Tibial artery (tissue), 4 donors: ENCODE measurements around the gene CDCA4.

Source experiments
- DNase-seq, 2 donors: peaks; one replicate each; pipeline ENCODE4 v3.0.0-alpha.2; 2019
- H3K27ac ChIP-seq, 2 donors: fragments of 200-600 bp; sonication (generic) in 1 of 2; 1 replicate in 1 of 2; 2 replicates in 1 of 2; pipeline ENCODE4 v1.5.1; 2018 to 2019; ENCODE audit warnings: mild to moderate bottlenecking in 1 of 2
- H3K27me3 ChIP-seq, 2 donors: fragments of 200-600 bp; sonication (generic) in 1 of 2; one replicate each; pipeline versions ENCODE4 v1.5.1 to v1.6.0; 2016 to 2019
- H3K36me3 ChIP-seq, 3 donors: fragments of 200-600 bp; sonication (generic) in 2 of 3; one replicate each; pipeline ENCODE4 v1.5.1; 2016 to 2019; ENCODE audit warnings: mild to moderate bottlenecking in 2 of 3
- H3K4me1 ChIP-seq, 4 donors: fragments of 200-600 bp; sonication (generic) in 2 of 4; 1 replicate in 3 of 4; 2 replicates in 1 of 4; pipeline ENCODE4 v1.5.1; 2016 to 2019
- H3K4me3 ChIP-seq, 2 donors: fragments of 200-600 bp; sonication (generic) in 1 of 2; 1 replicate in 1 of 2; 2 replicates in 1 of 2; pipeline ENCODE4 v1.5.1; 2018 to 2019; ENCODE audit warnings: mild to moderate bottlenecking in 2 of 2
- H3K9me3 ChIP-seq, 3 donors: fragments of 200-600 bp; sonication (generic) in 1 of 3; one replicate each; pipeline ENCODE4 v1.5.1; 2016 to 2019
- intact Hi-C: fragments of 100-400 bp; cut with DNase I; formaldehyde crosslinking; loops from one replicate; pipeline ENCODE4 v1.15.0; 2023; ENCODE audit warnings: low total_unique reads
- TF ChIP-seq, protein P1 (sequence below), 2 experiments: fragments of 200-600 bp in 1 of 2; fragments of 450-650 bp in 1 of 2; IDR thresholded peaks; one replicate each; pipeline ENCODE4 v1.5.1; 2017 to 2019; ENCODE audit warnings: antibody characterized with exemption in 2 of 2, mild to moderate bottlenecking in 1 of 2, moderate library complexity in 1 of 2

CDCA4 gene

DNA sequence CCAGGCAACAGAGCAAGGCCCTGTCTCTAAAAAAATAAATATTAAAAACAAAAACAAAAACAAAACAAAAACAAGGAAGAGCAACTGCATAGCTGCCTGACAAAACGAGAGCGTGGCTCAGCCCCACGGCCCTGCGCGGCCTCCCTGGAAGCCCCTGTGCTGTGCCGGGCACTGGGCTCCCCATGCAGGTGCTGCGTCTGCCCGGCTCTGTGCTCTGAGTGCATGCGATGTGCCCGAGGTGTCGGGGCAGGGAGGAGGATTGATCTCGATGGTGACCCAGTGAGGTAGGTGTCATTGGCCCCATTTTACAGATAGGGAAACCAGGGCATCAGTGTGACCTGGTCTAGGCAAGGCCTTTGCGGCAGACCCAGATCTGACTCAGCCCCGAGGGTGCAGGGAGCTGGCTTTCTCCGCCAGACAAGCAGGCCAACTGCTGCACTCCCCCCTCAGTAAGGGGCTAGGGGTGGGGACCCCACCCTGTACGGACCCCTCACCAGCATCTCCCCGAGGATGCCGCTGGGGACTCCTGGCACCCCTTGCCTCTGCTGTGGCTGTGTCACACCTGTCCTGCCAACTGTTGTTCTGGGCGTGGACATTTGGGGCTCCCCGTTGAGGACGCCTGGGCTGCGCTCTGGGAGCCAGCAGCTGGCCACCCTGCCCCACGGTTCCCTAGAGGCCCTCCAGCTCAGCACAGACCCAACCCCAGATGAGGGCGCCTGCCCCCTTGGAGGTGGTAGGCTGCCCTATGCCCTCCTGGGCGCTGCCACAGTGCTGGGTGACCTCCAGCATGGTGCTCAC lies 29.1 kb upstream of the CDCA4 start:
- H3K4me1 ChIP-seq = no peaks in the 10 kb centered on the region

GRCh38 chr14:105047283-105048016 lies 26.6 kb upstream of the CDCA4 start:
- H3K27ac ChIP-seq = no peak overlapping the region
- no peaks in the 10 kb centered on the region for H3K9me3 ChIP-seq
- H3K4me3 ChIP-seq = no peak overlapping the region
- H3K36me3 ChIP-seq = no peaks in the 10 kb centered on the region
- peak in 1 of 2 donors; percentile 19 for DNase-seq
- peaks cover 0 to 32% of the 10 kb centered on the region in 2 donors for H3K27me3 ChIP-seq
- intact Hi-C loops = loop anchor here (2.0 kb wide), 1 partner anchor 151 kb away; no protein-coding TSS in a partner anchor
- TF ChIP-seq, protein P1, sequence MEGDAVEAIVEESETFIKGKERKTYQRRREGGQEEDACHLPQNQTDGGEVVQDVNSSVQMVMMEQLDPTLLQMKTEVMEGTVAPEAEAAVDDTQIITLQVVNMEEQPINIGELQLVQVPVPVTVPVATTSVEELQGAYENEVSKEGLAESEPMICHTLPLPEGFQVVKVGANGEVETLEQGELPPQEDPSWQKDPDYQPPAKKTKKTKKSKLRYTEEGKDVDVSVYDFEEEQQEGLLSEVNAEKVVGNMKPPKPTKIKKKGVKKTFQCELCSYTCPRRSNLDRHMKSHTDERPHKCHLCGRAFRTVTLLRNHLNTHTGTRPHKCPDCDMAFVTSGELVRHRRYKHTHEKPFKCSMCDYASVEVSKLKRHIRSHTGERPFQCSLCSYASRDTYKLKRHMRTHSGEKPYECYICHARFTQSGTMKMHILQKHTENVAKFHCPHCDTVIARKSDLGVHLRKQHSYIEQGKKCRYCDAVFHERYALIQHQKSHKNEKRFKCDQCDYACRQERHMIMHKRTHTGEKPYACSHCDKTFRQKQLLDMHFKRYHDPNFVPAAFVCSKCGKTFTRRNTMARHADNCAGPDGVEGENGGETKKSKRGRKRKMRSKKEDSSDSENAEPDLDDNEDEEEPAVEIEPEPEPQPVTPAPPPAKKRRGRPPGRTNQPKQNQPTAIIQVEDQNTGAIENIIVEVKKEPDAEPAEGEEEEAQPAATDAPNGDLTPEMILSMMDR (IDR thresholded peaks at IDR 0.05) = no peak
- no peaks in the 10 kb centered on the region for H3K4me1 ChIP-seq

More for the DNA sequence above, 29.1 kb upstream of the CDCA4 start:
- DNase-seq = peak in 1 of 2 donors; percentile 17
- intact Hi-C loops = no loop called here
- TF ChIP-seq, protein P1 (IDR thresholded peaks at IDR 0.05) = no peak
- Histone ChIP-seq H3K9me3 (no peaks in the 10 kb centered on the region), H3K27me3 (peaks cover 0 to 25% of the 10 kb centered on the region in 2 donors), H3K27ac (no peak overlapping the region), H3K36me3 (no peaks in the 10 kb centered on the region), H3K4me3 (no peak overlapping the region)

DNA sequence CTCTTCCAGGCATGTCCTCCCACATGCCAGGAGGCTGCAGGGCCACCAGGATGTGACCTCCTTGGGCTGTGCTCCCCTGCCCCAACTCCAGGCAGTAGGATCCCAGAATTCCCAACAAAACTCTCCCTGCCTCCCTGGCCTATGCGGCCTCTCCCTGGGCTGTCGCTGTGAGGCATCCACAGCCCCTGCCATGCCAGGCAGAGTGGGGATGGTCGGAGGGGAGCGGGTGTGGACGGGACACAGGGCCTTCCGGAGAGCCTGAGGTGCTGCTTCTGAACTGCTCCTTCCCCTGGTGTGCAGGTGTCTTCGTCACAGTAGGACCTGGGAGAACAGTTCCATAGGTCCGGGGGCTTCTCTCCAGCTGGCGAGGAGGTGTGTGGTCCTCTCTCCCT lies 26.0 kb upstream of the CDCA4 start:
- H3K4me3 ChIP-seq = no peak overlapping the region
- no peaks in the 10 kb centered on the region for H3K9me3 ChIP-seq
- TF ChIP-seq, protein P1 (IDR thresholded peaks at IDR 0.05) = no peak
- intact Hi-C loops = loop anchor here (2.0 kb wide), 1 partner anchor 150 kb away; no protein-coding TSS in a partner anchor
- no peaks in the 10 kb centered on the region for H3K36me3 ChIP-seq
- peaks cover 0 to 38% of the 10 kb centered on the region in 2 donors for H3K27me3 ChIP-seq
- H3K4me1 ChIP-seq = no peaks in the 10 kb centered on the region
- DNase-seq = no peak
- no peak overlapping the region for H3K27ac ChIP-seq

DNA sequence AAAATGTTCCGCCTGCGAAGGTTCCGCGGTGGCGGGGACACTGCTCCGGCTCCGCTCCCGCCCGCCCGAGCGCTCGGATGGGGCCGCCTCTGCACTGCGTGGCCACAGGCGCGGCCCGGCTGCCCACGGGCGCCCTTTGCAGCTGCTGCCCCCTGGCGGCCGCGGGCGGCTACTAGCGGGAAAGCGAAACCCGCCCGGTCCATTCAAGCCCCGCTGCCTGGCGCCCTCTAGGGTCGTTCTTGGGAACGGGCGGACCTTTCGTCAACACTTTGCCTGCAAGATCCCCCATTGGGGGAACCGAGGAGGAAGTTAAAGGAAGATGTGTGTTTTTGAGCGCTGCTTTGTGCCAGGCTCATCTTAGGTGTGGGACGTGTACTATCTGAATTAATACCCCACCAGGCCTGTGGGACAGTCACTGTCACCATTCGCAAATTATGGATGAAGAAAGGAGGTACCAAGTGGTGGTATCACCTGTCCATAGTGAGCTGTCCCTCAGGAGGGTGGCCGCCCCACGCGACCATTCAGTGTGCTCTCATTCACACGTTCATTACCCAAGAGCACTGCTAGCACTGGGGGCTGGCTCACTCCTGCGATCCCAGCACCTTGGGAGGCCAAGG lies 24.9 kb upstream of the CDCA4 start:
- Histone ChIP-seq H3K27me3 (peaks cover 0 to 44% of the 10 kb centered on the region in 2 donors), H3K27ac (no peak overlapping the region), H3K9me3 (no peaks in the 10 kb centered on the region), H3K4me3 (no peak overlapping the region), H3K4me1 (no peaks in the 10 kb centered on the region), H3K36me3 (no peaks in the 10 kb centered on the region)
- TF ChIP-seq, protein P1 (IDR thresholded peaks at IDR 0.05) = peak; percentile 100
- DNase-seq = peak; percentile 86 to 91
- intact Hi-C loops = loop anchor here (2.0 kb wide), 1 partner anchor 149 kb away; no protein-coding TSS in a partner anchor

DNA sequence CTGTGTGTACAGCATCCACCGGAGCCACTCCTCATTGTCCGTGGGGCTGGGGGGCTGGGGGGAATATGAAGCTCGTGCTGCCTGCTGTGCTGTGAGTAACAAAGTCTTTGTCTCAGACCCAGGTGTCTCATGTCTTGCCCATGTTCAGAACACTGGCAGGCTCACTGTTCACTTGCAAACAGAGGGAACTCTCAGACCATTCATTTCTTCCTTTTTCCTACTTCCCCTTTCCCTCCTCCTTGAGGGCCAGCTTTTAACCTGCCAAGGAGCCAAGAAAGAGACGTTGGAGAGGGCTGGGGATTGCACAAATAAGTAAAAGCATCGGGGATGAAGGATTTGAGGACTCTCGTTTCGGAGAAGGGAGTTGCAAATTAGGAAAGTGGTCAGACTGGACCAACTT lies 22.8 kb upstream of the CDCA4 start:
- H3K4me1 ChIP-seq = no peaks in the 10 kb centered on the region
- no peaks in the 10 kb centered on the region for H3K9me3 ChIP-seq
- DNase-seq = peak in 1 of 2 donors; percentile 16
- no peak overlapping the region for H3K4me3 ChIP-seq
- TF ChIP-seq, protein P1 (IDR thresholded peaks at IDR 0.05) = no peak
- no peaks in the 10 kb centered on the region for H3K36me3 ChIP-seq
- H3K27ac ChIP-seq = no peak overlapping the region
- intact Hi-C loops = no loop called here
- peaks cover 0 to 36% of the 10 kb centered on the region in 2 donors for H3K27me3 ChIP-seq
